Measurements from ENCODE around the gene LGALS1. TPM values are rescaled to one million over a fixed set of nuclear protein-coding genes. Genes with fewer than 3 reads are reported as not detected.

The LGALS1 gene
- total and polyA plus RNA-seq, 12 donors = 190 to 4,628 (median 918) TPM

DNA sequence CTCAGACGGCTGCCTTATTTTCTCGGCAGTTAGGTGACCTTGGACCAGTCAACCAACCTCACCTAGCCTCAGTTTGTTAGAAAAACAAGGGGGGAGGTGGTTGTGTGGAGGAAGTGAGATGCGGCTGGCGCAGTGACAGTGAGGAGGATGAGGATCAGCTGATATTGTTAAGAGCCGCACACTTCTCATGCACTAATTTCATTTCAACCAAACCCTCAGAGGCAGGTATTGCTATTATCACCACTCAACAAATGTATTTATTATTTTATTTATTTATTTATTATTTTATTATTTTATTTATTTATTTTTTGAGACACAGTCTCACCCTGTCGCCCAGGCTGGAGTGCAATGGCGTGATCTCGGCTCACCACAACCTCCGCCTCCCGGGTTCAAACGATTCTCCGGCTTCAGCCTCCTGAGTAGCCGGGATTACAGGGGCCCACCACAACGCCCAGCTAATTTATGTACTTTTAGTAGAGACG lies 2.1 kb downstream of the LGALS1 start:
- no peak for DNase-seq
- Histone ChIP-seq H3K4me3 (peak overlapping the region in 3 of 4 donors; percentile 23 to 79 (median 44)), H3K36me3 (replicated peaks in 1 of 2) (peaks cover 0 to 12% of the 10 kb centered on the region in 2 donors), H3K27me3 (no peaks in the 10 kb centered on the region), H3K27ac (peak overlapping the region; percentile 85 to 98 (median 93)), H3K9me3 (replicated peaks in 1 of 3) (no peaks in the 10 kb centered on the region), H3K4me1 (replicated peaks in 1 of 2) (peaks cover 20 to 32% of the 10 kb centered on the region in 2 donors)
- intact Hi-C loops (cut with DNase I) = no loop called here
- whole genome bisulfite sequencing, 4 donors = 55 to 64% (median 57%) methylated on average over 15 of the region's 15 CpGs
- no peak for TF ChIP-seq CTCF (IDR thresholded peaks at IDR 0.05)
- no peak for TF ChIP-seq POLR2A (IDR thresholded peaks at IDR 0.05)

DNA sequence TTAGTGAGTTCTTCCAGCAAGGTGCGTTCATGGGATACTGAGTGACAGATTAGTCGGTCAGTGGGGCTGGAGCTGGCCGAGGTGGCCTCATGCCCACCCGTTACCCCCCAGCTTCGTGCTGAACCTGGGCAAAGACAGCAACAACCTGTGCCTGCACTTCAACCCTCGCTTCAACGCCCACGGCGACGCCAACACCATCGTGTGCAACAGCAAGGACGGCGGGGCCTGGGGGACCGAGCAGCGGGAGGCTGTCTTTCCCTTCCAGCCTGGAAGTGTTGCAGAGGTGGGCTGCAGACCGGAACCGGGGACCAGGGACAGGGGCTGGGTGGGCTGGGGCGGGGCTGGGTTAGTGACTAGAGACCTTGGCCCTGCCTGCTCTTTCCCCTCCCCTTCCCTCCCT lies 2.9 kb downstream of the LGALS1 start:
- Histone ChIP-seq H3K4me1 (replicated peaks in 1 of 2) (peaks cover 20 to 32% of the 10 kb centered on the region in 2 donors), H3K9me3 (replicated peaks in 1 of 3) (no peaks in the 10 kb centered on the region), H3K36me3 (replicated peaks in 1 of 2) (peaks cover 0 to 12% of the 10 kb centered on the region in 2 donors), H3K4me3 (no peak overlapping the region), H3K27ac (peak overlapping the region in 2 of 5 donors; percentile 40 to 85), H3K27me3 (no peaks in the 10 kb centered on the region)
- no peak for TF ChIP-seq CTCF (IDR thresholded peaks at IDR 0.05)
- no peak for TF ChIP-seq POLR2A (IDR thresholded peaks at IDR 0.05)
- intact Hi-C loops (cut with DNase I) = no loop called here
- 45 to 81% (median 72%) methylated on average over 4 to 18 of the region's 18 CpGs for WGBS, 4 donors
- DNase-seq = no peak

DNA sequence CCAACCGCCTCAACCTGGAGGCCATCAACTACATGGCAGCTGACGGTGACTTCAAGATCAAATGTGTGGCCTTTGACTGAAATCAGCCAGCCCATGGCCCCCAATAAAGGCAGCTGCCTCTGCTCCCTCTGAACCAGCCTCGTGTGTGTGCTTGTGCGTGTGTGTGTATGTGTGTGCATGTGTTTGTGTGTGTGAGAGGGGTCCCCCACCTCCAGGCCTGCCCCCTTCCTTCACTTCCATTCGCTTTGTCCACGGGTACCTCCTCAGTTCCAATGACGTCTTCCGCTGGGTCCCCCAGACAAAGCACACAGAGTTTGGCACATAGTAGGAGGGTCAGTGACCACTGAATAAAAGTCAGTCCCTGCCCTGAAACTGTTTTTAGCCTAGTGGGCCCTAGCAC lies 4.2 kb downstream of the LGALS1 start:
- Histone ChIP-seq H3K4me3 (no peak overlapping the region), H3K4me1 (replicated peaks in 1 of 2) (peaks cover 14 to 21% of the 10 kb centered on the region in 2 donors), H3K36me3 (replicated peaks in 1 of 2) (peaks cover 0 to 12% of the 10 kb centered on the region in 2 donors), H3K27me3 (no peaks in the 10 kb centered on the region), H3K27ac (peak overlapping the region in 1 of 5 donors; percentile 22), H3K9me3 (replicated peaks in 1 of 3) (no peaks in the 10 kb centered on the region)
- intact Hi-C loops (cut with DNase I) = loop anchor here (5.0 kb wide), 2 partner anchors 37 to 57 kb away; no protein-coding TSS in a partner anchor
- WGBS, 4 donors = 83 to 90% (median 88%) methylated on average over 6 to 8 of the region's 8 CpGs
- TF ChIP-seq CTCF (IDR thresholded peaks at IDR 0.05) = no peak
- DNase-seq = no peak

- Histone ChIP-seq H3K27ac (peak overlapping the region in 1 of 5 donors; percentile 22), H3K4me3 (no peak overlapping the region), H3K9me3 (replicated peaks in 1 of 3) (no peaks in the 10 kb centered on the region), H3K36me3 (replicated peaks in 1 of 2) (peaks cover 0 to 12% of the 10 kb centered on the region in 2 donors), H3K4me1 (replicated peaks in 1 of 2) (peaks cover 8 to 16% of the 10 kb centered on the region in 2 donors), H3K27me3 (no peaks in the 10 kb centered on the region)
- TF ChIP-seq POLR2A (IDR thresholded peaks at IDR 0.05) (no peak), CTCF (IDR thresholded peaks at IDR 0.05) (no peak)
- intact Hi-C loops (cut with DNase I) = loop anchor here (5.0 kb wide), 2 partner anchors 38 to 58 kb away; no protein-coding TSS in a partner anchor
- DNase-seq = no peak
- 58 to 86% (median 75%) methylated on average over 3 to 7 of the region's 7 CpGs for WGBS, 4 donors
These were observed 4.9 kb downstream of the LGALS1 start for GRCh38 chr22:37680191-37680851.

All from adrenal gland (tissue), 12 donors.